H9 (cell line): ENCODE results near the gene SLC34A1. TPM values are rescaled to one million over a fixed set of nuclear protein-coding genes. Genes with fewer than 3 reads are reported as not detected.
"Not testable (repeated sequence)": the region's sequence is repeated elsewhere in the genome, so short reads cannot be mapped to it uniquely, and the experiment has no call there.

Experiments used
- DNase-seq: peaks from one replicate; pipeline ENCODE4 v3.0.0-alpha.2; 2017
- H2AFZ ChIP-seq: one replicate; pipeline ENCODE4 v1.6.1; 2013; ENCODE audit warnings: mild to moderate bottlenecking, low read length, control low read depth, moderate library complexity
- H2AK5ac ChIP-seq: 2 replicates; pipeline ENCODE4 v1.6.1; 2013; ENCODE audit warnings: low read length, control low read depth, mixed read lengths; ENCODE audit not compliant: insufficient read length
- H2BK120ac ChIP-seq: one replicate; pipeline ENCODE4 v1.6.1; 2013; ENCODE audit warnings: low read depth, mild to moderate bottlenecking, low read length, control low read depth, inconsistent platforms; ENCODE audit not compliant: poor library complexity, severe bottlenecking
- H2BK12ac ChIP-seq: 2 replicates; pipeline ENCODE4 v1.6.1; 2013; ENCODE audit warnings: low read length, control low read depth, mixed read lengths, low read depth; ENCODE audit not compliant: insufficient read length
- H2BK15ac ChIP-seq: 2 replicates; pipeline ENCODE4 v1.6.1; 2013; ENCODE audit warnings: low read depth, low read length, control low read depth
- H2BK20ac ChIP-seq: one replicate; pipeline ENCODE4 v1.6.1; 2013; ENCODE audit warnings: low read depth, mild to moderate bottlenecking, low read length, control low read depth, inconsistent platforms; ENCODE audit not compliant: poor library complexity, severe bottlenecking
- H2BK5ac ChIP-seq: 2 replicates; pipeline ENCODE4 v1.6.1; 2013; ENCODE audit warnings: low read length, control low read depth, mixed read lengths; ENCODE audit not compliant: insufficient read length
- H3K14ac ChIP-seq: 2 replicates; pipeline ENCODE4 v1.6.1; 2013; ENCODE audit warnings: low read length, control low read depth; ENCODE audit not compliant: insufficient read depth
- H3K18ac ChIP-seq: 2 replicates; pipeline ENCODE4 v1.6.1; 2013; ENCODE audit warnings: low read depth, mild to moderate bottlenecking, mixed read lengths, low read length, control low read depth; ENCODE audit not compliant: insufficient read length
- H3K23ac ChIP-seq: 2 replicates; pipeline ENCODE4 v1.6.1; 2013; ENCODE audit warnings: low read length, control low read depth, mixed read lengths, low read depth; ENCODE audit not compliant: insufficient read length
- H3K23me2 ChIP-seq: 2 replicates; pipeline ENCODE4 v1.6.1; 2013; ENCODE audit warnings: low read depth, mild to moderate bottlenecking, mixed read lengths, low read length, control low read depth; ENCODE audit not compliant: insufficient read length, poor library complexity, severe bottlenecking
- H3K27ac ChIP-seq: 2 replicates; pipeline ENCODE4 v1.5.1; 2013; ENCODE audit warnings: low read length, control low read depth, mixed read lengths, low read depth; ENCODE audit not compliant: insufficient read length
- H3K27me3 ChIP-seq: 2 replicates; pipeline ENCODE4 v1.6.1; 2013; ENCODE audit warnings: low read length, control low read depth, inconsistent platforms; ENCODE audit not compliant: insufficient read depth
- H3K4ac ChIP-seq: 2 replicates; pipeline ENCODE4 v1.6.1; 2013; ENCODE audit warnings: low read depth, mild to moderate bottlenecking, control low read depth, inconsistent platforms, low read length, moderate library complexity
- H3K4me1 ChIP-seq: 2 replicates; pipeline ENCODE4 v1.6.1; 2013; ENCODE audit warnings: low read length, control low read depth, inconsistent platforms; ENCODE audit not compliant: insufficient read depth
- H3K4me2 ChIP-seq: 2 replicates; pipeline ENCODE4 v1.6.1; 2013; ENCODE audit warnings: low read length, control low read depth, mixed read lengths; ENCODE audit not compliant: insufficient read length, insufficient read depth
- H3K56ac ChIP-seq: 2 replicates; pipeline ENCODE4 v1.6.1; 2013; ENCODE audit warnings: low read depth, mild to moderate bottlenecking, mixed read lengths, low read length, control low read depth; ENCODE audit not compliant: insufficient read length
- H3K79me1 ChIP-seq: 2 replicates; pipeline ENCODE4 v1.6.1; 2013; ENCODE audit warnings: low read depth, mild to moderate bottlenecking, moderate library complexity, low read length, control low read depth, inconsistent platforms; ENCODE audit not compliant: insufficient read depth, poor library complexity, severe bottlenecking
- H3K79me2 ChIP-seq: 2 replicates; pipeline ENCODE4 v1.6.1; 2013; ENCODE audit warnings: low read length, control low read depth, inconsistent platforms; ENCODE audit not compliant: insufficient read depth
- H3K9ac ChIP-seq: 2 replicates; pipeline ENCODE4 v1.6.1; 2013; ENCODE audit warnings: low read length, control low read depth, mixed read lengths; ENCODE audit not compliant: insufficient read length; ENCODE audit errors: extremely low read depth
- H3K9me3 ChIP-seq: one replicate; pipeline ENCODE4 v1.6.1; 2013; ENCODE audit warnings: low read depth, low read length, inconsistent platforms; ENCODE audit not compliant: control insufficient read depth
- H3T11ph ChIP-seq: one replicate; pipeline ENCODE4 v1.6.1; 2013; ENCODE audit warnings: mild to moderate bottlenecking, low read length, control low read depth, inconsistent platforms
- H4K20me1 ChIP-seq: one replicate; pipeline ENCODE4 v1.6.1; 2013; ENCODE audit not compliant: control insufficient read depth, insufficient read length, insufficient read depth
- H4K5ac ChIP-seq: 2 replicates; pipeline ENCODE4 v1.6.1; 2013; ENCODE audit warnings: low read depth, mild to moderate bottlenecking, mixed read lengths, low read length, control low read depth; ENCODE audit not compliant: insufficient read length
- H4K8ac ChIP-seq: replicated peaks from 2 replicates; pipeline ENCODE4 v1.6.1; 2013; ENCODE audit warnings: low read length, control low read depth, mixed read lengths, low read depth; ENCODE audit not compliant: insufficient read length
- H4K91ac ChIP-seq: 2 replicates; pipeline ENCODE4 v1.6.1; 2013; ENCODE audit warnings: low read depth, mild to moderate bottlenecking, moderate library complexity, mixed read lengths, low read length, control low read depth; ENCODE audit not compliant: insufficient read length
- H3K27ac Mint-ChIP-seq, 3 experiments: 2 replicates in 2 of 3; 3 replicates in 1 of 3; pipeline ENCODE4 v1.8.0; 2020 to 2021; ENCODE audit warnings: mixed read lengths in 3 of 3, mild to moderate bottlenecking in 1 of 3, moderate library complexity in 1 of 3
- H3K27me3 Mint-ChIP-seq: 2 replicates; pipeline ENCODE4 v1.8.0; 2021; ENCODE audit warnings: low read depth, mild to moderate bottlenecking, moderate library complexity, mixed read lengths
- H3K36me3 Mint-ChIP-seq, 3 experiments: 2 replicates in 2 of 3; 3 replicates in 1 of 3; pipeline ENCODE4 v1.8.0; 2020 to 2021; ENCODE audit warnings: low read depth in 3 of 3, mixed read lengths in 3 of 3; ENCODE audit not compliant: insufficient read depth in 1 of 3
- H3K4me1 Mint-ChIP-seq, 2 experiments: 2 replicates each; pipeline ENCODE4 v1.8.0; 2020; ENCODE audit warnings: mixed read lengths in 2 of 2
- H3K4me3 Mint-ChIP-seq, 2 experiments: 2 replicates in 1 of 2; 3 replicates in 1 of 2; pipeline ENCODE4 v1.8.0; 2020 to 2021; ENCODE audit warnings: mild to moderate bottlenecking in 2 of 2, mixed read lengths in 2 of 2, moderate library complexity in 1 of 2
- H3K9me3 Mint-ChIP-seq, 2 experiments: 2 replicates in 1 of 2; 3 replicates in 1 of 2; pipeline ENCODE4 v1.8.0; 2020; ENCODE audit warnings: mild to moderate bottlenecking in 2 of 2, mixed read lengths in 2 of 2, moderate library complexity in 1 of 2
- WGBS: extraction: QIAGEN DNeasy Blood & Tissue Kit; methylation state at CpG from one replicate; pipeline ENCODE4 v1.1.7; 2013; ENCODE audit warnings: missing lambda C conversion rate, low lambda C conversion rate, mixed read lengths; ENCODE audit not compliant: insufficient read length; ENCODE audit errors: extremely low coverage; 5-methylcytosine and 5-hydroxymethylcytosine counted together
- total RNA-seq: library from RNA; stranded (reverse); gene quantifications from 2 replicates; pipeline ENCODE4 v1.2.1, GENCODE V29; 2021
- TF ChIP-seq, protein P1 (sequence below): fragments of 200-600 bp; sonication (generic); conservative IDR thresholded peaks from 3 replicates; pipeline ENCODE4 v1.8.0; 2021; ENCODE audit warnings: antibody characterized with exemption, mild to moderate bottlenecking

SLC34A1 gene
- total RNA-seq, 1 experiment from 2014 or later = not detected

GRCh38 chr5:177374211-177374610 lies 10.0 kb upstream of the SLC34A1 start:
- Histone ChIP-seq H2AK5ac (no peak overlapping the region), H3K4me1 (peaks cover 4% of the 10 kb centered on the region; the same call in 1 of the 2 replicates), H3K4ac (no peak overlapping the region), H4K91ac (no peak overlapping the region), H2AFZ (no peak overlapping the region), H4K5ac (no peak overlapping the region), H2BK15ac (no peak overlapping the region), H4K20me1 (no peaks in the 10 kb centered on the region), H2BK20ac (no peak overlapping the region), H3K9me3 (no peaks in the 10 kb centered on the region), H2BK120ac (no peak overlapping the region), H3K56ac (no peak overlapping the region), H3T11ph (no peak overlapping the region), H3K79me2 (no peaks in the 10 kb centered on the region), H4K8ac (no peak overlapping the region), H3K14ac (no peak overlapping the region), H3K4me2 (no peak overlapping the region), H3K27me3 (no peaks in the 10 kb centered on the region), H3K79me1 (no peaks in the 10 kb centered on the region), H3K18ac (no peak overlapping the region), H3K23ac (no peak overlapping the region), H3K23me2 (peaks cover 4% of the 10 kb centered on the region), H2BK12ac (no peak overlapping the region), H3K27ac (no peak overlapping the region), H2BK5ac (no peak overlapping the region), H3K9ac (no peak overlapping the region)
- no peak for DNase-seq
- no CpG with 5 or more reads among the region's 5 CpGs for WGBS
- Mint-ChIP-seq H3K36me3 (peaks cover 0 to 12% (median 0%) of the 10 kb centered on the region in 3 experiments; a peak in 5 of 7 replicates), H3K27ac (peak overlapping the region in 1 of 3 experiments; percentile 83; a peak in 2 of 7 replicates), H3K4me1 (peaks cover 26 to 46% of the 10 kb centered on the region in 2 experiments), H3K27me3 (peaks cover 4% of the 10 kb centered on the region; the same call in 1 of the 2 replicates), H3K4me3 (peak overlapping the region in 1 of 2 experiments; percentile 55; a peak in 1 of 5 replicates), H3K9me3 (no peaks in the 10 kb centered on the region)
- TF ChIP-seq, protein P1, sequence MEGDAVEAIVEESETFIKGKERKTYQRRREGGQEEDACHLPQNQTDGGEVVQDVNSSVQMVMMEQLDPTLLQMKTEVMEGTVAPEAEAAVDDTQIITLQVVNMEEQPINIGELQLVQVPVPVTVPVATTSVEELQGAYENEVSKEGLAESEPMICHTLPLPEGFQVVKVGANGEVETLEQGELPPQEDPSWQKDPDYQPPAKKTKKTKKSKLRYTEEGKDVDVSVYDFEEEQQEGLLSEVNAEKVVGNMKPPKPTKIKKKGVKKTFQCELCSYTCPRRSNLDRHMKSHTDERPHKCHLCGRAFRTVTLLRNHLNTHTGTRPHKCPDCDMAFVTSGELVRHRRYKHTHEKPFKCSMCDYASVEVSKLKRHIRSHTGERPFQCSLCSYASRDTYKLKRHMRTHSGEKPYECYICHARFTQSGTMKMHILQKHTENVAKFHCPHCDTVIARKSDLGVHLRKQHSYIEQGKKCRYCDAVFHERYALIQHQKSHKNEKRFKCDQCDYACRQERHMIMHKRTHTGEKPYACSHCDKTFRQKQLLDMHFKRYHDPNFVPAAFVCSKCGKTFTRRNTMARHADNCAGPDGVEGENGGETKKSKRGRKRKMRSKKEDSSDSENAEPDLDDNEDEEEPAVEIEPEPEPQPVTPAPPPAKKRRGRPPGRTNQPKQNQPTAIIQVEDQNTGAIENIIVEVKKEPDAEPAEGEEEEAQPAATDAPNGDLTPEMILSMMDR = no peak

GRCh38 chr5:177375516-177375915 lies 8.7 kb upstream of the SLC34A1 start:
- not testable (repeated sequence) for H3K79me1 ChIP-seq, H2BK5ac ChIP-seq, H2BK120ac ChIP-seq

More at GRCh38 chr5:177375516-177375915, 8.7 kb upstream of the SLC34A1 start:
- not testable (repeated sequence) for H3K27ac Mint-ChIP-seq, H3K4me3 Mint-ChIP-seq, DNase-seq, H3K14ac ChIP-seq, H2BK20ac ChIP-seq, H4K5ac ChIP-seq, H3K4ac ChIP-seq, H3T11ph ChIP-seq, H3K56ac ChIP-seq, H3K9ac ChIP-seq, H2AFZ ChIP-seq, H3K79me2 ChIP-seq, H4K20me1 ChIP-seq, H3K27me3 ChIP-seq, H3K4me2 ChIP-seq, H2BK15ac ChIP-seq, H2BK12ac ChIP-seq, H3K18ac ChIP-seq, H3K9me3 ChIP-seq, H4K8ac ChIP-seq, H3K23ac ChIP-seq, H3K4me1 ChIP-seq, H3K27ac ChIP-seq, H2AK5ac ChIP-seq, H3K9me3 Mint-ChIP-seq, H4K91ac ChIP-seq, H3K23me2 ChIP-seq
- Mint-ChIP-seq H3K36me3 (peaks cover 0 to 12% (median 0%) of the 10 kb centered on the region in 3 experiments; a peak in 4 of 7 replicates), H3K27me3 (peaks cover 10% of the 10 kb centered on the region), H3K4me1 (peaks cover 20 to 34% of the 10 kb centered on the region in 2 experiments)
- no CpG with 5 or more reads among the region's 5 CpGs for WGBS
